Measurements from ENCODE around the gene UBE3B. TPM values are rescaled to one million over a fixed set of nuclear protein-coding genes. Genes with fewer than 3 reads are reported as not detected.
"Not testable (repeated sequence)": the region's sequence is repeated elsewhere in the genome, so short reads cannot be mapped to it uniquely, and the experiment has no call there.

Gene UBE3B
- total RNA-seq, 1 donor from 2014 or later: 46.4 TPM

DNA sequence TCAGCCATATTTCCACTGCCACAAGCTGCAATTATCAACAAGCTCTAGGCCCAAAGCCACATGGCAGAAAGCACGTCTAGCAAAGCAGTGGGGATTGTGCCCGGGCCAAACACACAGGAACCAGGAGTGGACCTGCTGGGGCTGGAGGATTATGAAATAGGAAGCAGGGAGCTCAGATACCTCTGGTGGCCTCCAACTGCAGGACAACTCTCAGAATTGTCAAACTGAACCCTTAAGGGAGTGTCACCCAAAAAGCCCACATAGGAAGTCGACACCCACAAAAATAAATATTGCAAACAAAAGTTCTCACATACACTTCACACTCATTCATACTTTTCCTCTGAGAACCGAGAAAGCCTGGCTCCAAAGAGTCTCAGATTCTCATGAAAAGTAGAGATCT is 26.5 kb upstream of the UBE3B start:
- no peak for DNase-seq (ENCODE audit: low spot score)

DNA sequence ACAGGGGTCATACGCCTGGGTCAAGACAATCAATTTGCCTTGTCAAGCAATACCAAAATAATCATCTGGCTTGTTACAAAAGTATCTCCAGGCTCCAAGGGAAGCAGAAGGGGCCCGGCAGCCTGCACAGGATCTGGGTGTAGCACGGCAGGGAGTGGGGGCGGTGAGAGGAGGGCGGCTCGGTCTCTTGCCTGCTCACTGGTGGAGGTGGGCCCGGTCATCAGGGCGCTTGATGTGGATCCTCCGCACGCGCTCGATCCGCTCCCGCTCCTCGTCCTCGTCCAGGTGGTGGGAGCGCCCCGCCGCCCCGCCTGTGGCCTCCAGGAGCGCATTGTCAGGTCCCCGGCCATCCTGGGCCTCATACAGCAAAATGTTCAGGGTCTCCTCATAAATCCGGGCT is 26.0 kb upstream of the UBE3B start:
- DNase-seq (ENCODE audit: low spot score): no peak

DNA sequence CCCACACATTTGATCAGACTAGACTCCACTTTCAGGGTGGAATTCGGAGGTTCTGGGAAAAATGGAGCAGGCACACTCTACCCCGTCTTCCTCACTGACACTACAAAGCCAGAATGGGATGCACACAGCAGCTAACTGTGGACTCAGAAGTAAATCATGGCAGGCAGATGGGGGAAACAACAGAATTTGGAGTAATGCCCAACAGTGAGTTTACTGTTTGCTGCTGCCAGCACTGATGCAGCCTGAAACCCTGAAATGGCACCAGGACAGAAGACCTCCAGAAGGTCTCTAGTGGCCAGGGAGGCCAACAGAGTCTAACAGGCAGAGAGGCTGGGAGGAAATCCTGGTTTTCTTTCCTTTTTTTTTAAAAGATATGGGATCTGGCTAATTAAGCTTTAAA is 24.9 kb upstream of the UBE3B start:
- DNase-seq (ENCODE audit: low spot score): no peak

DNA sequence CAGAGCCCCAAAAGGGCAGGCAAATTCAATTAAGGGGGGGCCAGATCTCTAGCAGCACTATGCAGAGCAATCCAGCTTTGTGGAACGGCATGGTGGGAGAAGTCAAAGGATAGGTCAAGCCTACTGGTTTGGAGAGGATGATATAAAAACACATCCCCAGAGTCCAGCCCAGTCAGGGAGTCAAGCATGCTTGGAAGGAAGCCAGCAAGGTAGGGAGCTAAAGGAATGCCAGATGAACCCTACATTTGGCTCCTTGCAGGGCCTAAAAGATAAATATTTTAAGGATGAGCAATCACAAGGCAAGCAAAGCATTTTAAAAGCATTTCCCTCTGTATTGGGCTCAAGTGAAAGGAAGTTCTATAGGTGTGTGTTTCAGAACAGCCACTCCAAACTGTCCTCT is 21.7 kb upstream of the UBE3B start:
- no peak for DNase-seq (ENCODE audit: low spot score)

DNA sequence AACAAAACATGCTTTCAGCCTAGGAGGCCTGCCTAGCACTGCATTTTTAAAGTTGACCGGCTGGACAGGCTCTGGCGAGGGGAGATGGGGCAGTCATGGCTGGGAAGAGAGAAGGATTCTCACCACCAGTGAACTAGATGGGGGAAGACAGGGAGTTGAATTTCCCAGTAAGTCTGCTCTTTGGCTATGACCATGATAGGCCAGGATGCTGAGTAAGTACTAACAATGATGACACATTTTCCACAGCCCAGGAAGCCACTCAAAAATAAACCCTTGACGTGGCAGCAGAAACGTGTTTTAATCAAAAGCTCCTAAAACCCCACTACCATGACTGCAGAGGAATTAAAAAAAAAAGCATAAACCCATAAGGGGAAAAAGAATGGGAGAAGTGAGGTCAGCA is 19.3 kb upstream of the UBE3B start:
- DNase-seq (ENCODE audit: low spot score): no peak

DNA sequence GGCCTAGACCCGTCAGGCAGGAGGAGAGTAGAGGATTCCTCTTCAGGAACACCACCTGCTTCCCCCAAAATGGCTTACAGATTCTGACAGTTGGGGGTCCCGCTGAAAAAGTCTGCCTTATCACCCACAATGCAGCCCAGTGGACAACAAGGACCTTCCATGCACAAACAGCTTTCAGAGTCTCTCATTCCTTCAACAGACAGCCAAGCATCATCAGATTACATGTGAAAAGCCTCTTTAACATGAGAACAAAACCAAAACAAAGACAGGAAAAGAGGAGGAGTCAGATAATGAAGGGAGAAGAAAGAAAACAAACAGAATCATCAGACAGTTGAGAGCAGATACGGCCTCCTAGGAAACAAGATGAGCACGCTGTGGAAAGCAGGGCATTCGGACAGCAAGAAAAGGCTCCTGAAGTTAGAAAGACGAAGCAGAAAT is 18.6 kb upstream of the UBE3B start:
- DNase-seq (ENCODE audit: low spot score): no peak

DNA sequence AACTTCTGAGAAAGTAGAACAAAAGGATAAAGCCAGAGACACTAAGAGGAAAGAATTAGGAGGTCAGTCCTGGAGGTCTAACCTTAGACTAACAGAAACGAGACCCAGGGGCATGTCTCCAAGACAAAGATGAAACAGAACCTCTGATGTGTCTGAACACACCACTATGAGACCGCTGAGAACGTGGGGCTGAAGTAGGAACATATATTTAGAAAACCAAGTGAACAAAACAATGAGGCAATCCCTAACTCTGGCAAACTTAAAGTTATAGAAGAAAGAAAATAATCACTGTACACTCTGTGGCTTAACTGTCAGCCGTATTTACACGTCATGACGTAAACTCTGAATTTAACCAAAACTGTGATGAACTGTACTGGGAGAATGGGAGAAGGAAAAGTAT is 18.2 kb upstream of the UBE3B start:
- DNase-seq (ENCODE audit: low spot score): no peak

DNA sequence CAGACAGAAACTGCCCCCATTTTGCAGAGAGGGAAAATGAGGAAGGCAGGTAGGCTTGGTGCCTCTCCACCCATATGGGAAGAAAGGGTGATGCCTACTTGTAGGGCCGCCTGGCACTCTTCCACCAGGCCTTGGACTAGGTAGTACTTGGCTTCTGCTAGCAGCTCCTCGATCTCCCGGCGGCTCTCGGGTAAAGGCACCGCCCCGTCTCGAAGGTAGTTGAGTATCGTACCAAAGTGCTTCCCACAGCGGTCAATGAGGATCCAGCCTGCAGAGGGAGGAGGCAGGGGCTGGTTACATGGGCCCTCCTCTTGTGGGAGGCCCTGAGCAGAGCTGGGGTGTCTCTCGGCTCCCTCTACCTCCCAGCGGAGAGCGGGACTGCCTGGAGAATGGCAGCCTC is 16.9 kb upstream of the UBE3B start:
- DNase-seq (ENCODE audit: low spot score): no peak

DNA sequence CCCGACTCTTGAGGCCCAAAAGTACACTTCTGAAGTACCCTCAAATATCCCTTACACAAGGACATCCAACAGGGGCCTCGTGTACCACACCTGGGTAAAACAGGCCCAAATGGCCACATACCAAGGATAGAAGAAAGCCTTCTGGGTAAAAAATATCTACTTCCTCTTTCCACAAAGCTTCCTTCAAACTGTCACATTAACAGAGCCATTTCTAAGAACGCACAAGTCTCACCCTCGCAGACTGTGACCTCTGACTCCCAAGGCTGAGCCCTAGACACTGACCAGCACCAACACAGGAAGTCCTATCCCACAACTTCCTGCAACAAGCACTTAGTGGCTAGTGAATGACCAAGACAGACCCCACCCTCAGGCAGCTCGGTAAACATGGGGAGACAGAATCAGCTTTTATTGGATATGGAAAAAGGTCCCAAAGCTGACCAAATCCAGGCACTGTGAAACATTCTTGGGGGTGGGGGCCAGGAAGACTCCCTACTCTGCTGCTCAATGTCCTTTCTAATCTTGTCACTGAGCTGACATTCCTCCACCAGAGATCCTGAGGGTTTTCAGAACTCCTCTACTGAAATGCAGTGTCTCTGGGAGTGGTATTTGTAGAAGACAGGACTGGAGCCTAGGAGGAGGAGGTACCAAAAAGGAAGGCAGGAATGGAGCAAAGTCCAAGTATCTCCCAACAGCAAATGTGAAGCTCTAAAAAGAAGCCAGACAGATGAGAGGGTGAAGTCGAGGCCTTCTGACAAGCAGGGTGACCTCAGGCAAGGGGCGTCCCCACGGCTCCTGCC is 16.2 kb upstream of the UBE3B start:
- DNase-seq (ENCODE audit: low spot score): no peak

DNA sequence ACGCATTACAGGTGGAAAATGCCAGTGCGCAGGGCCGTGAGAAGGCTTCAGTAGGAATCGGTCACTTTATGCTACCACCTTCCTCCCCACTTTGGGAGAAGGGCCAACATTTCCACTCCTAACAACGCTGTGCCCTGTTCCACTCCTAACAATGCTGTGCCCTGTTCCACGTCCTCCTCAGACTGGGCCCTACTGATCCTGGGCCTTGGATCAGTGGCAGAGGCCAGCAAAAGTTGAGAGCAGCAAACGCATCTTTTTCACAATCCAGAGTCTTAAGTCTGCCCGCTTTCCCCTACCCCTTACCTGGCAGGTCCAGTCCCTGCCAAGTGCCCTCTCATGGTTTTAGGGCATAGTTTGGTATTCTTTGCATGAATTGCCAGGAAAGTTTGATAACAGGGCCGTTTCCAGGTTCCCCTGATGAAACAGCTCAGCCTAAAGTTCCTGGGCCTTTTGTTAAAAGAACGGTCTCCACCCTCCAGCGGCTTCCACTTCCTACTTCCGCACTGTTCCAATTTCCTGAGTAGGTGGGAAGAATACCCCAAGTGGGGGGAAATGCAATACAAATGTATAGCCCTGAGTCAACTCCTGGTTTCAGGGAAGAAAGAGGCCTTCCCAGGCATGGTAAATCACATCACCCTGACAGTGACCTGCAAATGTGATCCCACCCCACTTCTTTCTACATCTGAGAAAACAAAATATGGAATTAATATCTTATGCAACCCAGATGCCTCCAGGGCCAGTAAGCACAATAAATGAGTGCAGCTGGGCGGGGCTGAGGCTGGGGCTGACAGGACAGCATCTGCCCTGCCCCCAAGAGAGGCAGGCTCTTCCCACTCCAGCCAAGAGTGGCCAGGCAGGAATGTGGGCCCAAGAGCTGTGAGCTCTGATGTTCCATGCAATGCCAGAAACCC is 15.3 kb upstream of the UBE3B start:
- peak; percentile 86 for DNase-seq (ENCODE audit: low spot score)

DNA sequence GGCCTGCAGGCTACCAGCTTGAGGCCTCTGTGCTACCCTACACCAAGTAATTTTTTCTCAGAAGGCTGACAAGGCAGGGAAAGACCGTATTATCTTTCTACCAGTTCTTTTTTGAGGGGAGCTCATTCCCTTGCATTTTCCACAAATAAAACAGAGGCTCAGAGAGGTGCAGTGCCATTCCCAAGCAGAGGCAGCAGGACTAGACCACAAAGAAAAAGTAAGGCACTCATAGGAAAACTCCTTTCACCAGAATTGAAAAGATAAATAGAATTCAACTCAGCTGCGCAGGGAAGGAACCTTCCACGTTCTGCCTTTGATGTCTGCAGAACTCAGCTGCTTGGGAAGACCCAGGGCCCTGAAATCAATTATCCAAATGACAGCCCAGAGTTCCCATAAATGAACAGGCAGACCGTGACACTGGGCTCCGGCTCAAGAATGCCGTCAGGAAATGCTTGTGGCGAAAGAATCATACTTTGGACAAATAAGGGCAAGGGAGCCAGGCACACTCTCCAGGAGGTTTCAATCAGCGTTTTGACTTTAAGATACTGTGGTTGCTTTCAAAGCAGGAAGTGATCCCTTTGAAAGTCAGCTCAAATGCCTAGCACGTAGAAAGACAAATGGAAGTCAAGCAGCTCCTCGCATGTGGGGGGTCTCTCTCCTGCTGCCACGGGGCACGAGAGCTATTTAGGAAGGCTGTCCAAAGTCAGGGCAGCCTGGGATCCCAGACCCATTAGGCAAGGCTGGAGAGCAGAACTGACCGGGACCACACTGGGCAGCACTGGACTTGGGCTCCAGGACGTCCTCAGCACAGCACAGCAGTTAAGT is 14.4 kb upstream of the UBE3B start:
- peak; percentile 90 for DNase-seq (ENCODE audit: low spot score)

DNA sequence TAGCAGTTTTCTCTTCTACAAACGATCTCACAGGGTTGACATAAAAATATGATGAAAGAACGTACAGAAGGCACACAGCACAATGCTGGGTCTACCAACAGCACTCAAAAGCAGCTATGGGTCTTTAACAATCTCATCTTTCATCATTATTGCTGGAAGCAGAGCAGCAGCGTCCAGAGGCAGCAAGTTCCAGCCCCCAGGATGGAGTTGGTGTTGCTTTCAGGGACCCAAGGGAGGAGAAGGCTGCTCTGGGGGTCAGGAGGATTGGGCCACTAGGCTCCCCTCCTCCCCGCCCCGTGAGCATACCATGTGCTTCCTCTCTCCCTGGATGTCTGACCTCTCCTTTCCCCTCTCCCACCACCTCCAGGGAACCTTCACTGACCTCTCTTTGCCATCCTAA is 13.7 kb upstream of the UBE3B start:
- no peak for DNase-seq (ENCODE audit: low spot score)

DNA sequence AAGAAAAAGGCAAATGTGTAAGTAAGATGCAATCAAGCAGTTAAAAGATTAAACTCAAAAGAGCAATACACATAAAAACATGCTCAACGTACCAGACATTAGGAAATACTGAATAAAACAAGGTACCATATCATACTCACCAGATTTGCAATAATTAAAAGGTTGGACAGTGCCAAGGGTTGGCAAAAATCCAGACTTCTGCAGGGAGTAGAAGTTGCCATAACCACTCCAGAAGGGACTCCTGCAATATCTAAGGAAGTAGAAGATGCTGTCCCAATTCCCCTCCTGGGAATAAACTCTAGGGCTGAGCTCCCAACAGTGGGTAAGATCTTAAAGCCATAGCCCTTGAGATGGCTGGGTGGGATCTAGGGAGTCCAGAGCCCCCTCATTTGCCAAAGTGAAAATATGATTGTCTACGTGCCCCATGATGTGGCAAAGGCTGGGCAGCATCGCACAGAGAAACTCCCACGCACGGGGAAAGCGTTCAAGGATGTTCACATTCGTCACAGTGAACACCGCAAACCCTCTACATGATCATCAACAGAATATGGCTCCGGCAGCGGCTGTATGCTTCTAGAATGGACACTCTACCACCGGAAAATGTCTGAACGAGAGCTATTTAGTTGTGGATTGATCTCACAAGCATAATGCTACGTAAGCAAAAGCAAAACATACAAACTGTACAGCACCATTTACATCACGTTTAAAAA is 12.6 kb upstream of the UBE3B start:
- no peak for DNase-seq (ENCODE audit: low spot score)

DNA sequence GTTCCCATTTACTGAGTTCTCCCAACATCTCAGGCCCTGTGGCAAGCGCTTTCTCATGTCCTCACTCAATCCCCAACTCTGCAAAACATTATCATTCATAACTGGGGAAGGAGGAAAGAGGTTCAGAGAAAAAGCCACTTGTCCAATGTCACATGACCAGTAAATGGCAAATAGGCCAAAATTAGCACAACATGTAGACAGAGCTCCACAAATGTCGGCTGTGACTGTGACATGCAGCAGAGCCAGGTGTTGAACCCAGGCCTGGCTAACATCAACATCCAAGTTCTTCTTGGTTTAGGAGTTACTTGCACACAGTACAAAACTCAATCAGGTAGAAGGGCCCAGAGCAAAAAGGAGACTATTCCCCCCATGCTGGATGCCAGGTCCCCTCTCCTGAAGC is 11.1 kb upstream of the UBE3B start:
- no peak for DNase-seq (ENCODE audit: low spot score)

DNA sequence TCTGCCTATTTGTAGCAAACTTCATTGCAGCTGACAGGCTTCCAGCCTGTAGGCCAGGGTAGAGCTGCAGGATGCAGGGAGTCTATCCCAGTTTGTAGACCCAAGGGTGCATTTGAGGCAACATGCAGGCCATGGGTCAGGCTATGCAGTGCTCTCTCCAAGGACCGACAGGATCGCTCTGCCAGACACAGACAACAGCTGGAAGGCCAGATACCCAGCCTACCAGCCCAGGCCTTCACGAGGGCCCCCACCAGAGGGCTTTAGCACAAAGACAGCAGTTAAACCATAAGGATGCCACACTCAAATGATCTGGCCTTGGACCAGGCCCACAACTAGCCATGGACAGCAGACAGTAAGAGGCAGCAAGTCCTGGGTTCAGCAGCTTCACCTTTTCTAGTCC is 10.6 kb upstream of the UBE3B start:
- no peak for DNase-seq (ENCODE audit: low spot score)

DNA sequence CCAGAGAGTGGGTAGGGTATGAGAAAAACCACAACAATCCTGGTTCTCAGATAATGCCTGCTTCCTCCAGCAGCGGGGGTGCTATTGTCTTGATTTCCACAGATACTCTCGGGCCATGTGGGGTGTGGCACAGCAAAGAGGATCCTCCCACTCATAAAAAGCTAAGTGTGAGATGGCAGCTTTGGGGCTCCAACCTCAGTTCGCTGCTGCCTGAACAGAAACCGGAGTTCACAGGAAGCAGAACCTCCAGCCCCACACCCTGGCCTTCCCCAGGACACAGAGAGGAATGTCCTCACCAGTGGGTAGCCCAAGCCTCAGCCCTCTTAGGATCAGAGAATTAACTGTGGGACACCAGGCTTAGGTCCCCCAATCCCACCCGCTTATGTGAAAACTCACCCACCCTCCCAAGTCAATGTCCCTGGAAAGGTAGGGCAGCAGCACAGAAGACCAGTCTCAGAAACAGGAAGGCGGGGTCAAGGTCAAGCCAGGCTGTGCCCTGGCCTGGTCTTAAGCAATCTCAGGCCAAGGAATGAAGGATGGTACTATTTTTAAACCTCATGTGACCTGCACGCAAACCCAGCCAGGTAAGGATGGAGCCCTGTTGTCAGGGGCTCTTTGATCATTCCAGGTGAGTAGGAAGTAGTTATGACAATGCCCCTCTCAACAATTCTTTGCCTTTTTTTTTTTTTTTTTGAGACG is 9.3 kb upstream of the UBE3B start:
- no peak for DNase-seq (ENCODE audit: low spot score)

DNA sequence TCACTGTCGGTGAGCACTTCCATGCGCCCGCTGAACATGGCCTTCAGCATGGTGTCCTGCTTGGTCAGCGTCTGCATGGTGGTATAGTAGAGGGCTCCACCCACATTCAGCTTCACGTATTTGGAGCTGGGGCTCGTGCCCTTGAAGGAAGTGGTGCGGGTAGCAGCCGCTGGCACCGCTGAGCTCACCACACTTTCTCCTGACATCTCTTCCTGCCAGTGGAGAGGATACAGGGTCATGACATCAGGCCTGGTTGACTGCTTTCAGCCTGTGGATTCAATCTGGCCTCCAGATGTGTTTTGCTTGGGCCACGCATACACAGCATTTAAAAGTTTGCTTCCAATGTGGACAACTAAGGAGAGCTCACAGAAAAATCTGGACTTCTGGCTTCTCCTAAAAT is 7.9 kb upstream of the UBE3B start:
- DNase-seq (ENCODE audit: low spot score): no peak

DNA sequence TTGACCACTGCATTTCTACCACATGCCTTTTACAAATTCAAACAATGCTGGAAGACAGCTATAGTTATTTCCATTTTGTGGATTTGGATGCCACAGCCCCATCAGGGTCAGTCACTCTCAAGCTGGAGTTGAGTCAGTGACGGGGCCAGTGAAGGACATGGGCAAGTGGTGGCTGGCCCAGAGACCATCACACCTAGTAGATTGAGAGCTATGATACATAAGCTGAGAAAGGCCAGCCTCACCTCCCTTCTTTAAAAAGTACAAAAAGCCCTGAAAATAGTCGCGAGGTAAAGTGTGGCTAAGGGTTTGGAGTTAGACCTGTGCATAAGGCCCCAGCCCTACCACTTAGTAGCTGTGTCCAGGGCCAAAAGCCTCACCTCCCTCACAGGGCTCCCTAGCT is 4.4 kb upstream of the UBE3B start:
- DNase-seq (ENCODE audit: low spot score): no peak

DNA sequence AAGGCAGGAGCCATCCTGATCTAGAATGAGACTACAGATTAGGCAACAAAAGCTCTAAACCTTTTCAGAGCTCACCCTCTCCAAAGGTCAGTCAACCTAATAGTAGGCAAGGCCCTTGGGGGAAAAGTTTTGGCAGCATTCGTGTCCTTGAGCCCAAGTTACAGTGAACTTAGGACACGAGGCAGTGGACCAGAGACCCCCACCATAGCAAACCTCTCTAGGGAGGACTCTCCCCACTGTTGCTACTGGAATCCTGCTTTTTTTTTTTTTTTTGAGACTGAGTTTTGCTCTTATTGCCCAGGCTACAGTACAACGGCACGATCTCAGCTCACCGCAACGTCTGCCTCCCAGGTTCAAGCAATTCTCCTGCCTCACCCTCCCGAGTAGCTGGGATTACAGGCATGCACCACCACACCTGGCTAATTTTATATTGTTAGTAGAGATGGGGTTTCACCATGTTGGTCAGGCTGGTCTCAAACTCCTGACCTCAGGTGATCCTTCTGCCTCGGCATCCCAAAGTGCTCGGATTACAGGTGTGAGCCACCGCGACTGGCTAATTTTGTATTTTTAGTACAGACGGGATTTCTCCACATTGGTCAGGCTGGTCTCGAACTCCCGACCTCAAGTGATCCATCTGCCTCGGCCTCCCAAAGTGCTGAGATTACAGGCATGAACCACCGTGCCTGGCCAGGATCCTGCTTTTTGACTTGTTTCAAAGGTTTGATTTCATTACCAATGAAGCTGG is 3.7 kb upstream of the UBE3B start:
- not testable (repeated sequence) for DNase-seq (ENCODE audit: low spot score)

DNA sequence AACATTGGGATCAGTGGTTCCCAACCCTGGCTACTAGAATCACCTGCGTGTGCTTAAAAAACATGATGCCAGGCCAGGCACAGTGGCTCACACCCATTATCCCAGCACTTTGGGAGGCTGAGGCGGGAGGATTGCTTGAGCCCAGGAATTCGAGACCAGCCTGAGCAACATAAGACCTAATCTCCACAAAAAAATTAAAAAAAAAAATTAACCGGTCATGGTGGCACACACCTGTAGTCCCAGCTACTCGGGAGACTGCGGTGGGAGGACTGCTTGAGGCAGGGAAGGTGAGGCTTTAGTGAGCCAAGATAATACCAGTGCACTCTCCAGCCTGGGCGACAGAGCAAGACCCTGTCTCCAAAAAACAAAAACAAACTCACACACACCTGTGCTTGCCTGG is 2.3 kb upstream of the UBE3B start:
- DNase-seq (ENCODE audit: low spot score): no peak
